BJ (cell line): ENCODE measurements around the gene SLCO3A1. TPM values are rescaled to one million over a fixed set of nuclear protein-coding genes. Genes with fewer than 3 reads are reported as not detected.

ENCODE experiments used
- CTCF ChIA-PET: fragments of 350-600 bp; formaldehyde crosslinking; extraction: SDS; loops from one replicate; lab custom pipeline; 2021; ENCODE audit warnings: antibody characterized with exemption, inconsistent platforms; lab: Yijun Ruan, JAX
- POLR2A ChIA-PET: fragments of 300-600 bp; sonication (Branson Sonifier 250); formaldehyde crosslinking; extraction: SDS; loops from one replicate; lab custom pipeline; 2021; ENCODE audit warnings: antibody characterized with exemption; lab: Charles Lee
- DNase-seq: peaks from one replicate; pipeline ENCODE4 v3.0.0-alpha.2; 2011; ENCODE audit warnings: low read depth
- H3K27me3 ChIP-seq: 2 replicates; pipeline ENCODE4 v1.6.0; 2011; ENCODE audit warnings: low read length; ENCODE audit not compliant: control insufficient read depth, insufficient read depth
- H3K36me3 ChIP-seq: 2 replicates; pipeline ENCODE4 v1.5.1; 2011; ENCODE audit warnings: low read length; ENCODE audit not compliant: control insufficient read depth, insufficient read depth
- H3K4me3 ChIP-seq: 2 replicates; pipeline ENCODE4 v1.5.1; 2011; ENCODE audit warnings: low read depth, mild to moderate bottlenecking, control low read depth, low read length
- polyA minus RNA-seq: library from RNA; depleted of rRNA, polyadenylated mRNA; stranded (reverse); fragments of >200 nt; gene quantifications from 2 replicates; pipeline ENCODE4 v1.2.3, GENCODE V29; 2011; rRNA and poly(A)+ RNA removed
- polyA plus RNA-seq: library from polyadenylated mRNA; depleted of rRNA; stranded (reverse); fragments of >200 nt; gene quantifications from 2 replicates; pipeline ENCODE4 v1.2.3, GENCODE V29; 2011; rRNA removed
- TF ChIP-seq, protein P1 (sequence below): IDR thresholded peaks from 2 replicates; pipeline ENCODE4 v1.5.1; 2011; ENCODE audit warnings: low read depth, mild to moderate bottlenecking, control low read depth, inconsistent platforms, low read length, moderate library complexity; ENCODE audit not compliant: insufficient read depth

The SLCO3A1 gene
- polyA plus RNA-seq (5.2 and 7.8 TPM in 2 replicates), polyA minus RNA-seq (6.3 and 12.5 TPM in 2 replicates)

DNA sequence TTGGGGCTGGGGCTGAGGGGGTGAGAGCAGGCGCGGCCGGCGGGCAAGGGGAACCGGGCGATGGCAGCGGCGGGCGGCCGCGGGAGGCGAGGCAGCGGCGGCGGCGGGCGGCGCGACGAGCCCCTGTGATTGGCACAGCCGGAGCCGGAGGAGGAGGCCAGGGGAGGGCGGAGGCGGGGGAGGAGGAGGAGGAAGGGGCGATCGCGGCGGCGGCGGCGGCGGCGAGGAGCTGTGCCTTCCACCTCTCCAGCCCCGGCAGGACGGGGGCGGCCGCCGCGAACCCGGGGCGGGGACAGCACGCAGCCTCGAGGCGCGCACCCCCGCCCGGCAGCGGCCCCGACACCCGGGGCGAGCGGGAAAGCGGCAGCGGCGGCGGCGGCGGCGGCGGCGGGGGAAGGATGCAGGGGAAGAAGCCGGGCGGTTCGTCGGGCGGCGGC, at the start of gene SLCO3A1:
Gene SLCO3A1 (plus strand): TSS at position 198 of the 437 bp plus-strand sequence.
- Histone ChIP-seq H3K36me3 (no peaks in the 10 kb centered on the region), H3K27me3 (no peaks in the 10 kb centered on the region), H3K4me3 (peak within 1 kb of the TSS; percentile 58)
- DNase-seq = no peak
- TF ChIP-seq, protein P1, sequence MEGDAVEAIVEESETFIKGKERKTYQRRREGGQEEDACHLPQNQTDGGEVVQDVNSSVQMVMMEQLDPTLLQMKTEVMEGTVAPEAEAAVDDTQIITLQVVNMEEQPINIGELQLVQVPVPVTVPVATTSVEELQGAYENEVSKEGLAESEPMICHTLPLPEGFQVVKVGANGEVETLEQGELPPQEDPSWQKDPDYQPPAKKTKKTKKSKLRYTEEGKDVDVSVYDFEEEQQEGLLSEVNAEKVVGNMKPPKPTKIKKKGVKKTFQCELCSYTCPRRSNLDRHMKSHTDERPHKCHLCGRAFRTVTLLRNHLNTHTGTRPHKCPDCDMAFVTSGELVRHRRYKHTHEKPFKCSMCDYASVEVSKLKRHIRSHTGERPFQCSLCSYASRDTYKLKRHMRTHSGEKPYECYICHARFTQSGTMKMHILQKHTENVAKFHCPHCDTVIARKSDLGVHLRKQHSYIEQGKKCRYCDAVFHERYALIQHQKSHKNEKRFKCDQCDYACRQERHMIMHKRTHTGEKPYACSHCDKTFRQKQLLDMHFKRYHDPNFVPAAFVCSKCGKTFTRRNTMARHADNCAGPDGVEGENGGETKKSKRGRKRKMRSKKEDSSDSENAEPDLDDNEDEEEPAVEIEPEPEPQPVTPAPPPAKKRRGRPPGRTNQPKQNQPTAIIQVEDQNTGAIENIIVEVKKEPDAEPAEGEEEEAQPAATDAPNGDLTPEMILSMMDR = no peak
- POLR2A ChIA-PET = no interaction called here
- CTCF ChIA-PET = interaction anchor here (0.7 to 3.1 kb wide), 17 partner anchors 9 to 317 kb away, joined by 3 to 29 read pairs (median 6); no protein-coding TSS in a partner anchor

DNA sequence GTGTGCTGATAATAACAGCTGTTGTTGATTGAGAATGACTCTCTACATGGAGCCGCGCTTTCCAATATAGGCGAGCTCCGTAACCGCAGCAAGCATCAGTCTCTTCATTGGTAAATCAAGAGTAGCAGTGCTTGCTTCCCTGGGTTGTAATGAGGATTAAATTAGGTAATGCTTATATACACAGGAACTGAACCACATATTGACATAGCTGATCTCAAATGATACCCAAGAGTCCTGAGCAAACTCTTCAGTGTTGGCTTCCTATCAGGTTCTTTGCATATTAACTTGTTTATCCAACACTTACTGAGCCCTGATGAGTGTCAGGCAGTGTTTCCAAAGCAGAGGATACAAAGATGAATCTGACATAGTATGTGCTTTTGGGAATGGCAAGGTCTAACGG, 46.4 kb upstream of the SLCO3A1 start:
- ChIA-PET CTCF (no interaction called here), POLR2A (no interaction called here)
- H3K4me3 ChIP-seq = no peak overlapping the region
- no peak for DNase-seq
- TF ChIP-seq, protein P1 = no peak
- H3K27me3 ChIP-seq = no peaks in the 10 kb centered on the region
- H3K36me3 ChIP-seq = no peaks in the 10 kb centered on the region

DNA sequence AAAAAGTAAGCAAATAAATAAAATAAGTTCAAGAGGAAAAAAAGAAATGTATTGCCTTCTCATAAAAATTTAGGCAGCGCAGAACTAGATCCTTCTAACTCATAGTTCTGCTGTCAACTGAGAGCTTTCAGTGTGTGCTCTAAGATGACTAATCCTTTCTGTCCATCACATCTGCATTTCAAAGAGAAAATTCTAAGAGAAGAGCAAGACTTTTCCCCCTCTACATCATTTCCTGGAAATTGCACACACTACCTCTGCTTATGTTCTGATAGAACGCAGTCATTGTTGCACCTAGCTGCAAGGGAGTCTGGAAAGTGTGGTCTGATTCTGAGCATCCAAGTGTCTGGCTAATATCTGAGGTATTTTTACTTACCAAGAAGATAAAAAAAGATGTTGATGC, 39.6 kb upstream of the SLCO3A1 start:
- Histone ChIP-seq H3K27me3 (no peaks in the 10 kb centered on the region), H3K4me3 (no peak overlapping the region), H3K36me3 (no peaks in the 10 kb centered on the region)
- TF ChIP-seq, protein P1 = no peak
- CTCF ChIA-PET = no interaction called here
- no peak for DNase-seq
- POLR2A ChIA-PET = no interaction called here

DNA sequence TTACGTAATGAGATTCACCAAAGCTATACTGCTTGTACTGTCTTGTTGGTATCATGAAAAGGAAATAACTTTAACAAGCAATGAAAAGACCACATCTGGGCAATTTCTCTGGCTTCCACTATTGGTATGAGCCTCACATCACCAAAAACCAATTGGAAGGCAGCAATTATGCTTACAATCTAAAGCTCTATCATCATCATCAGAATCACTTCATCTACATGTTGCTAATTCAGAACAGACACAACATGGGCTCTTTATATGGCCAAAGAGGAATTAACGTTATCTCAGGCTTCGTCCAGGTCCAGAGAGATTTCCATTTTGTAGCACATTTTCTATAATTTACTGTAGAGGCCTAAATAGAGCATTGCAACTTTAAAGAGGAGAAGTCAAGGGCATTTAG, 36.6 kb upstream of the SLCO3A1 start:
- ChIA-PET POLR2A (no interaction called here), CTCF (no interaction called here)
- TF ChIP-seq, protein P1 = no peak
- H3K27me3 ChIP-seq = no peaks in the 10 kb centered on the region
- no peak for DNase-seq
- H3K36me3 ChIP-seq = no peaks in the 10 kb centered on the region
- no peak overlapping the region for H3K4me3 ChIP-seq

DNA sequence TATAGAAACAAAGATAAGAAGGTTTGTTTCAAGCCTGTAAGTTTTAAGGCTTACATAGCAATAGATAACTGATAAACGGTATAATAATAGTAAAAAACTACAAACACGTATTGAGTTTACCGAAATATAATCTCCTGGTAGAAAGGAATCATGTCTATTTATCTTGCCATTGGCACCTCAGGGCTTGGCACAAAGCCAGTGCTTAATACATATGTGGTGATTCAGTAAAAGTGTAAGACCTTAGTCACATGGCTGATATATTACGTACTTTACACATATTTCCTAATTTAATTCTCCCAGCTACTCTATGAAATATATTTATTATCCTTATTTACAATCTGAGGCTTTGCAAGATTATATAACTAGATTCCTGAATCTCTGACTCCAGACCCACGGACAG, 32.0 kb upstream of the SLCO3A1 start:
- Histone ChIP-seq H3K36me3 (no peaks in the 10 kb centered on the region), H3K27me3 (no peaks in the 10 kb centered on the region), H3K4me3 (no peak overlapping the region)
- CTCF ChIA-PET = no interaction called here
- POLR2A ChIA-PET = no interaction called here
- TF ChIP-seq, protein P1 = no peak
- no peak for DNase-seq
